PC-9 (cell line): ENCODE data around the gene CPED1. TPM values are rescaled to one million over a fixed set of nuclear protein-coding genes. Genes with fewer than 3 reads are reported as not detected.

ENCODE experiments used
- BruUV-seq: library from RNA; stranded (reverse); fragments of 400-500 nt; replicated peaks from 2 replicates; lab custom pipeline; 2021; lab: Mats Ljungman, UMichigan
- CTCF ChIA-PET: fragments of 300-600 bp; sonication (Branson Sonifier 250); formaldehyde crosslinking; loops from one replicate; lab custom pipeline; 2022; ENCODE audit warnings: antibody characterized with exemption; lab: Charles Lee
- POLR2A ChIA-PET: fragments of 300-600 bp; sonication (Branson Sonifier 250); formaldehyde crosslinking; loops from one replicate; lab custom pipeline; 2022; ENCODE audit warnings: antibody characterized with exemption; ENCODE audit not compliant: unreplicated experiment; lab: Charles Lee
- DNase-seq, 2 experiments: peaks; one replicate each; pipeline versions ENCODE4 v3.0.0 to v3.0.0-alpha.2; 2015 to 2022; ENCODE audit warnings: mixed read lengths in 1 of 2
- H2AFZ ChIP-seq: fragments of 200-600 bp; sonication (generic); 2 replicates; pipeline ENCODE4 v1.8.1; 2017; ENCODE audit warnings: antibody characterized with exemption
- H3F3A ChIP-seq: fragments of 200-600 bp; sonication (generic); 2 replicates; pipeline ENCODE4 v1.8.1; 2017; ENCODE audit warnings: antibody characterized with exemption, mild to moderate bottlenecking, low read depth; ENCODE audit not compliant: insufficient read depth
- H3K27ac ChIP-seq: fragments of 200-600 bp; sonication (generic); 2 replicates; pipeline ENCODE4 v1.6.1; 2016; ENCODE audit warnings: mixed run types
- H3K27me3 ChIP-seq: fragments of 200-600 bp; sonication (generic); 2 replicates; pipeline ENCODE4 v1.6.1; 2016; ENCODE audit warnings: low read depth, mixed run types; ENCODE audit not compliant: insufficient read depth
- H3K36me3 ChIP-seq: fragments of 200-600 bp; sonication (generic); 2 replicates; pipeline ENCODE4 v1.6.1; 2016; ENCODE audit warnings: low read depth, mixed run types
- H3K4me1 ChIP-seq: fragments of 200-600 bp; sonication (generic); replicated peaks from 2 replicates; pipeline ENCODE4 v1.6.1; 2016; ENCODE audit warnings: mixed run types; ENCODE audit not compliant: insufficient read depth
- H3K4me2 ChIP-seq: fragments of 200-600 bp; sonication (generic); 2 replicates; pipeline ENCODE4 v1.6.1; 2017; ENCODE audit warnings: mixed run types
- H3K4me3 ChIP-seq: fragments of 200-600 bp; sonication (generic); 2 replicates; pipeline ENCODE4 v1.6.1; 2016; ENCODE audit warnings: mixed run types
- H3K79me2 ChIP-seq: fragments of 200-600 bp; sonication (generic); 2 replicates; pipeline ENCODE4 v1.6.1; 2017; ENCODE audit warnings: low read depth, mixed run types
- H3K9me2 ChIP-seq: fragments of 200-600 bp; sonication (generic); 2 replicates; pipeline ENCODE4 v1.8.1; 2017; ENCODE audit warnings: mild to moderate bottlenecking; ENCODE audit not compliant: insufficient read depth
- H3K9me3 ChIP-seq: fragments of 200-600 bp; sonication (generic); 2 replicates; pipeline ENCODE4 v1.8.1; 2016; ENCODE audit warnings: low read depth; ENCODE audit not compliant: insufficient read depth
- H4K20me1 ChIP-seq: fragments of 200-600 bp; sonication (generic); 2 replicates; pipeline ENCODE4 v1.8.1; 2017; ENCODE audit not compliant: insufficient read depth
- EZH2 ChIP-seq: fragments of 200-600 bp; sonication (generic); IDR thresholded peaks from 2 replicates; pipeline ENCODE4 v1.8.0; 2017; ENCODE audit warnings: antibody characterized with exemption, low read depth
- intact Hi-C: fragments of 100-400 bp; cut with micrococcal nuclease; formaldehyde crosslinking; loops from one replicate; pipeline ENCODE4 v1.10.0; 2022; ENCODE audit not compliant: unreplicated experiment
- total RNA-seq: library from RNA; stranded (reverse); gene quantifications from 2 replicates; pipeline ENCODE4 v1.2.3, GENCODE V29; 2021
- TF ChIP-seq, protein P1 (sequence below): fragments of 200-600 bp; sonication (generic); conservative IDR thresholded peaks from 2 replicates; pipeline ENCODE4 v1.6.1; 2017; ENCODE audit warnings: mixed run types, antibody characterized with exemption, mild to moderate bottlenecking, moderate library complexity

The CPED1 gene
- total RNA-seq, 1 experiment from 2014 or later = 2.4 TPM

DNA sequence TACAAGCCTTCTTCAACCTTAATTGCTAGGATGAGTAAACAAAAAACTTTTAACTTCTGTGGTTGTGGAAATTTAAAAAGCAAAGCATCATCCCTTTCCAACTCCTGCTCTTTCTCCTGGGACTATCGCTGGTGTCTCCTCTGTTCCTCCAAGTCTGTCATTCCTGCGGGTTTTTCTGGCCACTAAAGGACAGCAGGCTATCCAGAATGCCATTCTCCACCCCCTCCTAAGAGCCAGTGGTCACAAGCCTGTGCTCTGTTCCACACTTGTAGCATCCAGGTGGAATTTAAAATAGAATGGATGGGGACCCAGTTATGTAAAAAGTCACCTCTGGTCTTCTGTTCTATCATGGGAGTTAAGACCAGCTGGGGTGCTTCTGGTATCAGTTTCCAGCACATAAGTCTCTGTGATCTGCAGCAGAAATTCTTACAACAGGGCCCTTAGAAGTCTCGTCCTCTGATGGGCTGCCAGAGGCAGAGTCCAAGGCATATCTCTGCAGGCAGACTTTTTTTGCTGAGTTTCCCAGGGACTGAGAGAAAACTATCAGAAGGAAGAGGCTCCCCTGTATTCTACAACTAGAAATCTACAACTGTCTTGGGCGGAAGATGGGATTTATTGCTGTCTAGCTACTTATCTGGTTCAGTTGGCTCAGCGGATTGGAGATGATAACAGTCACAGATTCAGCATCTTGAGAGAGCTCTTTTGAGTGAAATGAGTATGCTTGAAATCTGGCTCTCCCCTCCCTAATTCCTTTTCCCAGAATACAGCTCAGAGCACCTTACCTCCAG is 335.2 kb downstream of the CPED1 start:
- CTCF ChIA-PET = no interaction called here
- POLR2A ChIA-PET = no interaction called here

DNA sequence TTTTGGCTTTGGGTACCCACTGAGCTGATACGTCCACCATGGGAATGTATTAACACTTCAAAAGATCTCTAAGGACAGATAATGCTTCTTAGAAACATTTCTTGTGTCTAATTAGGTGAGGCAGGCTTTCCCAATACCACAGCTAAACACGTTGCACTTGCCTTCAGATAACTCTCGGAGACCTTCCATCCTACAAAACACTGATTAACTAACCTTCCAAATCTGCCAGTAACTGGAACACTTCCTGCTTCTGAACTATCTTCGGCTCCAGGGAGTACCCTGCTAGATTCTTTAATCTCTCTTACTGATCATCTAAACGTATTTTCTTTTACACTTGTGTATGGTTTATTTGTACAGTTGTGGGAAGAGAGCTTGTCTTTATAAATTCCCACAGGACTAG is 339.2 kb downstream of the CPED1 start:
- no peaks in the 10 kb centered on the region for H3K27me3 ChIP-seq
- H3K36me3 ChIP-seq = no peaks in the 10 kb centered on the region
- TF ChIP-seq EZH2 = no peak
- TF ChIP-seq, protein P1, sequence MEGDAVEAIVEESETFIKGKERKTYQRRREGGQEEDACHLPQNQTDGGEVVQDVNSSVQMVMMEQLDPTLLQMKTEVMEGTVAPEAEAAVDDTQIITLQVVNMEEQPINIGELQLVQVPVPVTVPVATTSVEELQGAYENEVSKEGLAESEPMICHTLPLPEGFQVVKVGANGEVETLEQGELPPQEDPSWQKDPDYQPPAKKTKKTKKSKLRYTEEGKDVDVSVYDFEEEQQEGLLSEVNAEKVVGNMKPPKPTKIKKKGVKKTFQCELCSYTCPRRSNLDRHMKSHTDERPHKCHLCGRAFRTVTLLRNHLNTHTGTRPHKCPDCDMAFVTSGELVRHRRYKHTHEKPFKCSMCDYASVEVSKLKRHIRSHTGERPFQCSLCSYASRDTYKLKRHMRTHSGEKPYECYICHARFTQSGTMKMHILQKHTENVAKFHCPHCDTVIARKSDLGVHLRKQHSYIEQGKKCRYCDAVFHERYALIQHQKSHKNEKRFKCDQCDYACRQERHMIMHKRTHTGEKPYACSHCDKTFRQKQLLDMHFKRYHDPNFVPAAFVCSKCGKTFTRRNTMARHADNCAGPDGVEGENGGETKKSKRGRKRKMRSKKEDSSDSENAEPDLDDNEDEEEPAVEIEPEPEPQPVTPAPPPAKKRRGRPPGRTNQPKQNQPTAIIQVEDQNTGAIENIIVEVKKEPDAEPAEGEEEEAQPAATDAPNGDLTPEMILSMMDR = no peak
- no peaks in the 10 kb centered on the region for H3K9me3 ChIP-seq
- H3K27ac ChIP-seq = no peak overlapping the region
- no peak overlapping the region for H3K4me3 ChIP-seq
- BruUV-seq = no TSS peak
- no peak for DNase-seq
- intact Hi-C loops = no loop called here
- no peaks in the 10 kb centered on the region for H4K20me1 ChIP-seq
- H3K9me2 ChIP-seq = no peaks in the 10 kb centered on the region
- H3F3A ChIP-seq = no peaks in the 10 kb centered on the region
- ChIA-PET POLR2A (no interaction called here), CTCF (no interaction called here)
- no peaks in the 10 kb centered on the region for H3K4me1 ChIP-seq
- no peaks in the 10 kb centered on the region for H3K79me2 ChIP-seq
- H2AFZ ChIP-seq = no peak overlapping the region
- no peak overlapping the region for H3K4me2 ChIP-seq

More for the DNA sequence above, 335.2 kb downstream of the CPED1 start:
- intact Hi-C loops = no loop called here
- no peak overlapping the region for H2AFZ ChIP-seq
- no TSS peak for BruUV-seq
- no peak overlapping the region for H3K27ac ChIP-seq
- H3K4me3 ChIP-seq = no peak overlapping the region
- H4K20me1 ChIP-seq = no peaks in the 10 kb centered on the region
- DNase-seq = no peak
- H3F3A ChIP-seq = no peaks in the 10 kb centered on the region
- no peak overlapping the region for H3K4me2 ChIP-seq
- no peaks in the 10 kb centered on the region for H3K9me2 ChIP-seq
- no peaks in the 10 kb centered on the region for H3K27me3 ChIP-seq
- TF ChIP-seq, protein P1 = no peak
- TF ChIP-seq EZH2 = no peak
- H3K9me3 ChIP-seq = no peaks in the 10 kb centered on the region
- no peaks in the 10 kb centered on the region for H3K79me2 ChIP-seq
- H3K4me1 ChIP-seq = no peaks in the 10 kb centered on the region
- no peaks in the 10 kb centered on the region for H3K36me3 ChIP-seq

DNA sequence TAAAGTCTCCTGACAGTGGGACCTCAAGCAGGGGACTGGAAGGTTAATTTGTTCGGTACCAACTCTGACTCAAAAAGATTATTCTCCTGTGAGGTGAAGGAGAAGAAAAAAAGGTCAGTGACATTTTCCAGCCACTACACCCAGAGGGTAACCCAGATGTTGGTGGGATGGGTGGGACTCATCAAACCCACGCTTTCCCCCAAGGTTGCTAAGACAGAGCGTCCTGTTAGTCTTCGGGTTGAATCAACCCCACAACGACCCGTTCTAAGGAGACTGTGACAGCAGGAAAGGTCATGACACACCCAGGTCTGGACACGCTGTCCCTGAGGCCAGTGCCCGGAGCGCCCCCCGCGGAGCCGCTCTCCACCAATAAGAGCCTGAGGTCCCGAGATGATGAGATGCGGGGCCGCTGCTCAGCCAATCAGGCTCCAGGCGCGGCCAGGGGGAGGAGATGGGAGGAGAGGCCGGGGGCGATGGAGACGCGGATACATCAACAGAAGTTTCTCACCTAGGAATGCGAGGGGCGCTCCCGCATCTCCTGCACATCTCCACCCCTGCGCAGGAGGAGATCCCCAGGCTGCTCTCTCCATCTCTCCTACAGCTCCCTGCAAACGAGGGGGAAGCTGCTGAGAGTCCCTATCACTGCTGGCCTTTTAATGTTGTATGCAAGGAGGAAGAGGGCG is 340.1 kb downstream of the CPED1 start, which contains the start of gene WNT16:
Gene WNT16, plus strand, starts transcription at position 493 of the 683 bp plus-strand sequence. CDS start 293 bp downstream, outside the sequence.
- Histone ChIP-seq H3K4me1 (no peaks in the 10 kb centered on the region), H3K27ac (no peak within 1 kb of the TSS), H3K9me3 (no peaks in the 10 kb centered on the region), H4K20me1 (no peaks in the 10 kb centered on the region), H3K36me3 (no peaks in the 10 kb centered on the region), H3F3A (no peaks in the 10 kb centered on the region), H3K4me2 (peak within 1 kb of the TSS; percentile 98), H3K27me3 (no peaks in the 10 kb centered on the region), H3K9me2 (no peaks in the 10 kb centered on the region), H2AFZ (peak within 1 kb of the TSS; percentile 85), H3K79me2 (no peaks in the 10 kb centered on the region), H3K4me3 (peak within 1 kb of the TSS; percentile 71)
- intact Hi-C loops = no loop called here
- BruUV-seq = no TSS peak
- no peak for DNase-seq
- ChIA-PET POLR2A (no interaction called here), CTCF (no interaction called here)
- TF ChIP-seq, protein P1 = no peak
